Natural killer cell (primary cell): Measurements from ENCODE around the gene CIAO2B. TPM values are rescaled to one million over a fixed set of nuclear protein-coding genes. Genes with fewer than 3 reads are reported as not detected.

Source experiments
- ATAC-seq, 3 donors: fragments of 150-1000 bp in 2 of 3; fragments of 200-7000 bp in 1 of 3; cut with Tn5 transposase; 1 replicate in 1 of 3; 2 replicates in 2 of 3; pipeline ENCODE4 v1.10.0; 2021; ENCODE audit warnings: mild to moderate bottlenecking in 2 of 3, moderate library complexity in 2 of 3
- DNase-seq, 2 donors: peaks; one replicate each; pipeline versions ENCODE4 v3.0.0 to v3.0.0-alpha.2; 2013 to 2021; ENCODE audit warnings: mixed read lengths in 1 of 2
- H3K27ac ChIP-seq: one replicate; pipeline ENCODE4 v1.5.1; 2013; ENCODE audit warnings: mild to moderate bottlenecking, low read length
- H3K27me3 ChIP-seq: one replicate; pipeline ENCODE4 v1.6.1; 2013; ENCODE audit warnings: low read length; ENCODE audit not compliant: control insufficient read depth, insufficient read depth
- H3K36me3 ChIP-seq: one replicate; pipeline ENCODE4 v1.6.1; 2013; ENCODE audit warnings: low read length; ENCODE audit not compliant: control insufficient read depth, insufficient read depth
- H3K4me1 ChIP-seq: one replicate; pipeline ENCODE4 v1.6.1; 2013; ENCODE audit warnings: low read length; ENCODE audit not compliant: control insufficient read depth, insufficient read depth
- H3K4me3 ChIP-seq: one replicate; pipeline ENCODE4 v1.5.1; 2013; ENCODE audit warnings: low read length
- H3K9me3 ChIP-seq: one replicate; pipeline ENCODE4 v1.6.1; 2013; ENCODE audit warnings: low read length; ENCODE audit not compliant: control insufficient read depth, insufficient read depth
- H3K27ac Mint-ChIP-seq, 2 donors: one replicate each; pipeline ENCODE4 v1.8.0; 2022; ENCODE audit warnings: mild to moderate bottlenecking in 2 of 2, mixed read lengths in 2 of 2, moderate library complexity in 1 of 2
- H3K27me3 Mint-ChIP-seq, 2 donors: one replicate each; pipeline ENCODE4 v1.8.0; 2022; ENCODE audit warnings: low read depth in 2 of 2, mixed read lengths in 2 of 2
- H3K36me3 Mint-ChIP-seq: one replicate; pipeline ENCODE4 v1.8.0; 2022; ENCODE audit warnings: mixed read lengths
- H3K4me1 Mint-ChIP-seq, 2 donors: one replicate each; pipeline ENCODE4 v1.8.0; 2022; ENCODE audit warnings: mixed read lengths in 2 of 2
- H3K4me3 Mint-ChIP-seq: one replicate; pipeline ENCODE4 v1.8.0; 2022; ENCODE audit warnings: mild to moderate bottlenecking, moderate library complexity, mixed read lengths
- H3K9me3 Mint-ChIP-seq, 2 donors: one replicate each; pipeline ENCODE4 v1.8.0; 2022; ENCODE audit warnings: mixed read lengths in 2 of 2
- WGBS: methylation state at CpG from one replicate; pipeline ENCODE4 v1.1.7; 2013; ENCODE audit warnings: missing lambda C conversion rate; ENCODE audit not compliant: insufficient coverage; 5-methylcytosine and 5-hydroxymethylcytosine counted together
- intact Hi-C: fragments of 100-400 bp; cut with micrococcal nuclease; formaldehyde crosslinking; loops from one replicate; pipeline ENCODE4 v1.14.2; 2022
- total RNA-seq, 4 donors: library from RNA; stranded (reverse); fragments of 120-200 nt in 1 of 4; gene quantifications; one replicate each; pipeline versions ENCODE4 v1.2.3 to v1.2.4, GENCODE V29; 2013 to 2022
- TF ChIP-seq, protein P1 (sequence below): fragments of 200-600 bp; IDR thresholded peaks from one replicate; pipeline ENCODE4 v1.8.0; 2022; ENCODE audit warnings: antibody characterized with exemption

Gene CIAO2B
- total RNA-seq, 3 donors from 2014 or later (not counting 1 experiment from before 2014, with no cell fraction given) = 57.2 to 62.8 (median 60.0) TPM

DNA sequence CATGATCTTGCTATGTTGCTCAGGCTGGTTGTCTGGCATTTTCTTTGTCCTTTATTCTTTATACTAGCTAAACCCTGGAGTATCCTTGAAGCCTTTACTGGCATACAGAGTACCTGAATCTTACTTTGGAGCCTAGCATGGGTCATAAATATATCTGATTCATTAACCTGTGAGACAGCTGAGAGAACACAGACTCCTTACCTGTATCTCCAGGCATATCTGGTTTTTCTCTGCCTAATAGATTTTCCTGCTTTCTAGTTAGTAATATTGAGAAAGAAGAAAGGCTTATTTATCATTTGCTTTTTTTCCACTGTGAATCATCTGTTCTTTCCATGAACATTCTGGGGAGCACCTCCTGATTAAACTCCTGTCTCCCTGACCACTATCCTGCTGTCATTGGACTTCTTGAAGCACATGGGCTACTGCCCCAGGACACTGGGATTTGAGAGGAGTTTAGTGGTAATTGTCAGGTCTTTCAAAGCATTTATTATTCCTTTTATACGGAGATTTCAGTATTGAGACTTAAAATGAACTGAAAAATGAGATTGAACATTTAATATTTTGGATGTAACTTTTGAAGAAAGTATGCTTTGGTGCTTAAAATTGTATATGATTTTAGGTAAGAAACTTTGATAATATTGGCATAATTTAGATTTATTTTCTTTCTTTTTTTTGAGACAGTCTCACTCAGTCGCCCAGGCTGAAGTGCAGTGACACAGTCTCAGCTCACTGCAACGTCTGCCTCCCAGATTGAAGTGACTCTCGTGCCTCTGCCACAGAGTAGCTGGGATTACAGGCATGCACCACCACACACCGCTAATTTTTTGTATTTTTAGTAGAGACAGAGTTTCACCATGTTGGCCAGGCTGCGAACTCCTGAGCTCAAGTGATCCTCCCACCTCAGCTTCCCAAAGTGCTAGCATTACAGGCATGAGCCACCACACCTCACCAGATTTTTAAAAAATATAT is 45.3 kb downstream of the CIAO2B start:
- no peaks in the 10 kb centered on the region for H3K4me1 ChIP-seq
- Mint-ChIP-seq H3K9me3 (no peaks in the 10 kb centered on the region), H3K27me3 (no peaks in the 10 kb centered on the region), H3K4me1 (peaks cover 10 to 30% of the 10 kb centered on the region in 2 donors), H3K27ac (no peak overlapping the region), H3K36me3 (no peaks in the 10 kb centered on the region), H3K4me3 (no peak overlapping the region)
- DNase-seq = no peak
- no peaks in the 10 kb centered on the region for H3K27me3 ChIP-seq
- intact Hi-C loops = no loop called here
- no peak for ATAC-seq
- 96% methylated on average over 6 of the region's 6 CpGs for WGBS
- TF ChIP-seq, protein P1, sequence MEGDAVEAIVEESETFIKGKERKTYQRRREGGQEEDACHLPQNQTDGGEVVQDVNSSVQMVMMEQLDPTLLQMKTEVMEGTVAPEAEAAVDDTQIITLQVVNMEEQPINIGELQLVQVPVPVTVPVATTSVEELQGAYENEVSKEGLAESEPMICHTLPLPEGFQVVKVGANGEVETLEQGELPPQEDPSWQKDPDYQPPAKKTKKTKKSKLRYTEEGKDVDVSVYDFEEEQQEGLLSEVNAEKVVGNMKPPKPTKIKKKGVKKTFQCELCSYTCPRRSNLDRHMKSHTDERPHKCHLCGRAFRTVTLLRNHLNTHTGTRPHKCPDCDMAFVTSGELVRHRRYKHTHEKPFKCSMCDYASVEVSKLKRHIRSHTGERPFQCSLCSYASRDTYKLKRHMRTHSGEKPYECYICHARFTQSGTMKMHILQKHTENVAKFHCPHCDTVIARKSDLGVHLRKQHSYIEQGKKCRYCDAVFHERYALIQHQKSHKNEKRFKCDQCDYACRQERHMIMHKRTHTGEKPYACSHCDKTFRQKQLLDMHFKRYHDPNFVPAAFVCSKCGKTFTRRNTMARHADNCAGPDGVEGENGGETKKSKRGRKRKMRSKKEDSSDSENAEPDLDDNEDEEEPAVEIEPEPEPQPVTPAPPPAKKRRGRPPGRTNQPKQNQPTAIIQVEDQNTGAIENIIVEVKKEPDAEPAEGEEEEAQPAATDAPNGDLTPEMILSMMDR = no peak
- no peaks in the 10 kb centered on the region for H3K9me3 ChIP-seq
- H3K27ac ChIP-seq = no peak overlapping the region
- H3K4me3 ChIP-seq = no peak overlapping the region
- peaks cover 31% of the 10 kb centered on the region for H3K36me3 ChIP-seq

DNA sequence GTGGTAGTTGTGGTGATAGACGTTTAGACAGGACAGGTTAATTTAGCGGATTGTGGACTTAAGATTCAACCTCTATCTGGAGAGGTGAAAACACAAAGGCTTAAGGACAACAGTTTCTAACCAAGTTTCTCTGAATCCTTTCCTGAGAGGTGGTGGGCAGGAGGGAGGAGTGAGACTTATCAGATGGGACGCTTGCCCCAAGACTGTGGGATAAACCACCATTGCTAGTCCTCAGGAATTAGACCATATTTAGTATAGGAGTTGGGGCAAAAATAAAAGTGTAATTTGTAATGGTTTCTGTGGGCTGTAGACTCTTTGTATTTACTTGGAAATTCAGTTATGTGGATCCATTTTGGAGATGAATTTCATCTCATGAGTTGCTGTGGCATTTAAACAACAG is 47.3 kb downstream of the CIAO2B start:
- Histone ChIP-seq H3K27me3 (no peaks in the 10 kb centered on the region), H3K36me3 (peaks cover 31% of the 10 kb centered on the region), H3K9me3 (no peaks in the 10 kb centered on the region), H3K27ac (no peak overlapping the region), H3K4me3 (no peak overlapping the region), H3K4me1 (no peaks in the 10 kb centered on the region)
- Mint-ChIP-seq H3K9me3 (no peaks in the 10 kb centered on the region), H3K4me1 (peaks cover 9 to 28% of the 10 kb centered on the region in 2 donors), H3K4me3 (no peak overlapping the region), H3K27me3 (no peaks in the 10 kb centered on the region), H3K36me3 (no peaks in the 10 kb centered on the region), H3K27ac (no peak overlapping the region)
- ATAC-seq (no peak), DNase-seq (no peak)
- WGBS = 72% methylated on average over 3 of the region's 3 CpGs
- intact Hi-C loops = no loop called here
- TF ChIP-seq, protein P1 = no peak

DNA sequence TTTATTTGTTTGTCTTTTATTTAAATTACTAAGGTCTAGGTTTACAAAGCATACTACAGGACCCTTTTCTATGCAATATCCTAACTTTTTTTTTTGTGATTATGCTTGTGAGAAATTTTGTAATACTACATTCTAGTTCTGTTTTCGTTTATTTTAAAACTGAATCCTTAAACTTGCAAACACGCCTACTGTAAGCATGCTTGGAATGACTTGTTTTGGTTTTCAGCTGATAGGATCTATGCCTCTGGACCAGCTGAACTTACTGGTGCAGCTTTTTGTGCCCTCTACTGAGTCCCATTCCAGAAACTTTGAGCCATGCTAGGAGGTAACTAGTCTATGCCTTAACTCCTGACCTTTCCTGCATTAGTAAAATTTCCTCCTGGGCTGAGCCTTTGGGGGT is 47.9 kb downstream of the CIAO2B start:
- H3K36me3 Mint-ChIP-seq = no peaks in the 10 kb centered on the region
- peaks cover 5% of the 10 kb centered on the region for H3K4me1 ChIP-seq
- TF ChIP-seq, protein P1 = no peak
- H3K27ac Mint-ChIP-seq = no peak overlapping the region
- H3K27me3 ChIP-seq = no peaks in the 10 kb centered on the region
- no peaks in the 10 kb centered on the region for H3K9me3 ChIP-seq
- H3K27me3 Mint-ChIP-seq = no peaks in the 10 kb centered on the region
- intact Hi-C loops = no loop called here
- WGBS = 89% methylated on average over 2 of the region's 2 CpGs
- H3K27ac ChIP-seq = no peak overlapping the region
- H3K4me3 ChIP-seq = no peak overlapping the region
- peaks cover 13 to 30% of the 10 kb centered on the region in 2 donors for H3K4me1 Mint-ChIP-seq
- peaks cover 29% of the 10 kb centered on the region for H3K36me3 ChIP-seq
- no peak for ATAC-seq
- no peak overlapping the region for H3K4me3 Mint-ChIP-seq
- H3K9me3 Mint-ChIP-seq = no peaks in the 10 kb centered on the region
- no peak for DNase-seq
